ENCODE data around the gene CYP4A22. TPM values are rescaled to one million over a fixed set of nuclear protein-coding genes. Genes with fewer than 3 reads are reported as not detected.
A peak's percentile ranks its signal among the peaks of the same experiment; 100 is the strongest.
"Not testable (repeated sequence)": the region's sequence is repeated elsewhere in the genome, so short reads cannot be mapped to it uniquely, and the experiment has no call there.

Gene CYP4A22, protein sequence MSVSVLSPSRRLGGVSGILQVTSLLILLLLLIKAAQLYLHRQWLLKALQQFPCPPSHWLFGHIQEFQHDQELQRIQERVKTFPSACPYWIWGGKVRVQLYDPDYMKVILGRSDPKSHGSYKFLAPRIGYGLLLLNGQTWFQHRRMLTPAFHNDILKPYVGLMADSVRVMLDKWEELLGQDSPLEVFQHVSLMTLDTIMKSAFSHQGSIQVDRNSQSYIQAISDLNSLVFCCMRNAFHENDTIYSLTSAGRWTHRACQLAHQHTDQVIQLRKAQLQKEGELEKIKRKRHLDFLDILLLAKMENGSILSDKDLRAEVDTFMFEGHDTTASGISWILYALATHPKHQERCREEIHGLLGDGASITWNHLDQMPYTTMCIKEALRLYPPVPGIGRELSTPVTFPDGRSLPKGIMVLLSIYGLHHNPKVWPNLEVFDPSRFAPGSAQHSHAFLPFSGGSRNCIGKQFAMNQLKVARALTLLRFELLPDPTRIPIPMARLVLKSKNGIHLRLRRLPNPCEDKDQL
- total RNA-seq, result not detected

DNA sequence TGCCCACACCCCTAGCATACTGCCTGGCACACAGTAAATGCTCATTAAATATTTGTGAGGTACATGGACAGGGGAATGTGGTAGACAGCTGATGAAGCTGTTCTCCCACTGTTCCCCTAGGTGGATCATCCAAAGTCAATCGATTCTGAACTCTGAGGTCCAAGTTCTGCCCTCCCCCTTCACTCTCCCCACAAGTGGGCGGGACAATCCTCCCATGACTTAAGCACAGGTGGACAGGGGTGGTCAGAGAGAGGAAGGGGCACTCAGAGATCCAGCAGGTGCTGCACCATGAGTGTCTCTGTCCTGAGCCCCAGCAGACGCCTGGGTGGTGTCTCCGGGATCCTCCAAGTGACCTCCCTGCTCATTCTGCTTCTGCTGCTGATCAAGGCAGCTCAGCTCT, at the start of gene CYP4A22:
TSS of gene CYP4A22 (plus strand) at position 244 of the 400 bp plus-strand sequence. CDS start at position 289, 45 bp downstream.
- no peak within 1 kb of the TSS for H3K4me3 ChIP-seq (replicated peaks in 1 of 3)
- intact Hi-C loops (cut with DNase I), result no loop called here
- no peak within 1 kb of the TSS for H3K27ac ChIP-seq
- 57 to 95% methylated on average over 3 to 4 of the region's 4 CpGs for WGBS, 2 donors
- no peaks in the 10 kb centered on the region for H3K4me1 ChIP-seq
- no peak for DNase-seq
- H3K36me3 ChIP-seq, result no peaks in the 10 kb centered on the region
- no peaks in the 10 kb centered on the region for H3K9me3 ChIP-seq
- no peaks in the 10 kb centered on the region for H3K27me3 ChIP-seq
- no peak for TF ChIP-seq POLR2A (IDR thresholded peaks at IDR 0.05)
- TF ChIP-seq, protein P1, sequence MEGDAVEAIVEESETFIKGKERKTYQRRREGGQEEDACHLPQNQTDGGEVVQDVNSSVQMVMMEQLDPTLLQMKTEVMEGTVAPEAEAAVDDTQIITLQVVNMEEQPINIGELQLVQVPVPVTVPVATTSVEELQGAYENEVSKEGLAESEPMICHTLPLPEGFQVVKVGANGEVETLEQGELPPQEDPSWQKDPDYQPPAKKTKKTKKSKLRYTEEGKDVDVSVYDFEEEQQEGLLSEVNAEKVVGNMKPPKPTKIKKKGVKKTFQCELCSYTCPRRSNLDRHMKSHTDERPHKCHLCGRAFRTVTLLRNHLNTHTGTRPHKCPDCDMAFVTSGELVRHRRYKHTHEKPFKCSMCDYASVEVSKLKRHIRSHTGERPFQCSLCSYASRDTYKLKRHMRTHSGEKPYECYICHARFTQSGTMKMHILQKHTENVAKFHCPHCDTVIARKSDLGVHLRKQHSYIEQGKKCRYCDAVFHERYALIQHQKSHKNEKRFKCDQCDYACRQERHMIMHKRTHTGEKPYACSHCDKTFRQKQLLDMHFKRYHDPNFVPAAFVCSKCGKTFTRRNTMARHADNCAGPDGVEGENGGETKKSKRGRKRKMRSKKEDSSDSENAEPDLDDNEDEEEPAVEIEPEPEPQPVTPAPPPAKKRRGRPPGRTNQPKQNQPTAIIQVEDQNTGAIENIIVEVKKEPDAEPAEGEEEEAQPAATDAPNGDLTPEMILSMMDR (IDR thresholded peaks at IDR 0.05), result no peak

DNA sequence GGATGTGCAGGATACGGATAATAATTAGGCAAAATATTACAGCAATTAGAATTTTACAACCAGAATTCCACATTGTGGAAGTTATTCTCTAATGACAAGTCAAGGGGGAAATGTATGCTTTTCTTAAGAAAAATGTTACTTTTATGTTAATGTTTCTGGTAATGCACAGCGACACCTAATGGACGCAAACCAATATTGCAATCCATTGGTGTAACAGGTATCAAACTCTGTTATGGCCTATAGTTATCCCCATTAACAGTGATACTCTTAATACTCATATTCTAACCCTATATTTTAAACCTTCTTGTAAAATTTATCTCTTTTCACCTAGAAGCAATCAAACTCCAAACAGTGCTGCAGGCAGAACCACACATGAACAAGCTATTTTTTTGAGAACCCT, 47.9 kb upstream of the CYP4A22 start:
- peak; percentile 19 to 27 for DNase-seq
- TF ChIP-seq, protein P1 (IDR thresholded peaks at IDR 0.05), result peak in 4 of 6 experiments; percentile 34 to 52 (median 49)
- H3K36me3 ChIP-seq; H3K27ac ChIP-seq; H3K27me3 ChIP-seq; intact Hi-C loops (cut with DNase I); H3K9me3 ChIP-seq; H3K4me3 ChIP-seq (replicated peaks in 1 of 3); H3K4me1 ChIP-seq: not testable (repeated sequence)
- WGBS, 2 donors, result 2 to 6% methylated on average over 3 of the region's 3 CpGs

DNA sequence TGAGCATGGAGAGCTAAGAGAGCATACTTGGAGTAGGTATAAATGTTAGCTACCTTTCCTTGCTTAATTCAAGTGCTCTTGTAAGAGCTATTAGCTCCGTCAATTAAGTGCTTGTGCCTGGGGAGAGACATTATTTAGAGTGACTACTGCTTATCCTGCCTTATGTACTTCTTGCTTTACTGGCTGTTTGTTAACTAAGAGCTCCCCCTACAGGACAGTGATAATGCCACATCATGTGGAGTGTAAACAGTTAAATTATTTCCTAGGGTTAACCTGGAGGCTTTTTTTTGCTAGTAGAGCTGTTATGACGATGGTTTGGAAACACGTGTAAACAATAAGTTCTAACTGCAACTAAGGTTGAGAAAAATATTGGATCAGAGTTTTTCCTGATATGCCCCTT, 45.8 kb upstream of the CYP4A22 start:
- H3K27ac ChIP-seq; H3K4me3 ChIP-seq (replicated peaks in 1 of 3); DNase-seq; H3K36me3 ChIP-seq; intact Hi-C loops (cut with DNase I); H3K9me3 ChIP-seq; H3K27me3 ChIP-seq; H3K4me1 ChIP-seq: not testable (repeated sequence)
- WGBS, 2 donors, result 8 to 9% methylated on average over 3 of the region's 3 CpGs
- TF ChIP-seq, protein P1 (IDR thresholded peaks at IDR 0.05), result peak in 1 of 6 experiments; percentile 24

DNA sequence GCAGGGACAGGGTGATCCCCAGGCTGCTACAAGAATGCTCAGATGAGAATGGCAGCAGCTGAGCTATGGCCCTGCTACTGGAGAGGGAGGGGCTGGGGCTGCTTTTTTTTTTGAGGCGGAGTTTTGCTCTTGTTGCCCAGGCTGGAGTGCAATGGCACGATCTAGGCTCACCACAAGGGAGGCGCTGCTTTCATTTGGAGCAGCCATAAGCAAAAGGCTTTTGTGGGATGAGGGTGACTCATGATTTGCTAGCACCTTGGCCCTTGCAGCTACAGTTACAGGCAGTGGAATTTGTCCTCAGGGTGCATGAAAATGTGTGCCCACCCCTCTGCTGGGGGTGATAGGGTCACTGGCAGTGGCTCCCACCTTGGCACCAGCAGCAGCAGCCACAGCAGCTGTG, 32.4 kb upstream of the CYP4A22 start:
- Histone ChIP-seq H3K36me3 (no peaks in the 10 kb centered on the region), H3K4me3 (replicated peaks in 1 of 3) (no peak overlapping the region), H3K27me3 (no peaks in the 10 kb centered on the region), H3K4me1 (no peaks in the 10 kb centered on the region), H3K27ac (no peak overlapping the region), H3K9me3 (no peaks in the 10 kb centered on the region)
- intact Hi-C loops (cut with DNase I), result no loop called here
- no peak for TF ChIP-seq POLR2A (IDR thresholded peaks at IDR 0.05)
- TF ChIP-seq, protein P1 (IDR thresholded peaks at IDR 0.05), result no peak
- DNase-seq, result no peak
- WGBS, 2 donors, result 90 to 100% methylated on average over 2 to 3 of the region's 3 CpGs

DNA sequence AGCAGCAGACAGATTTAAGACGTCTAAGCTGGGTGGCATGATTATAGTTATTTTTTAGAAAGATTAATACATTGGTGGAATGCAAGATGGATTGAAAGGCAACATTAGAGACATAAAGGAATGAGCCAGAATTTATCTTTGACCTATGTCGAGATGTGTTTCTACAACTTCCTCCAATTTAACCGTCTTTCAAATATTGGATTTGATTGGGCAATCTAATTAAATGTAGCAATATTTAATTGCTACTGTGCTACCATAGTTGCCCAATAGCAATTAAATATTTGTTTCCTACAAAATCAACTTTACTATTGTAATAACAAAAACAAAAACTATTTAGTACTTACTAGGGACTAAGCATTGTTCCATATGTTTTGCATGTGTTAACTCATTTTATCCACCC, 30.4 kb upstream of the CYP4A22 start:
- DNase-seq, result no peak
- TF ChIP-seq, protein P1 (IDR thresholded peaks at IDR 0.05), result no peak
- TF ChIP-seq POLR2A (IDR thresholded peaks at IDR 0.05), result no peak

DNA sequence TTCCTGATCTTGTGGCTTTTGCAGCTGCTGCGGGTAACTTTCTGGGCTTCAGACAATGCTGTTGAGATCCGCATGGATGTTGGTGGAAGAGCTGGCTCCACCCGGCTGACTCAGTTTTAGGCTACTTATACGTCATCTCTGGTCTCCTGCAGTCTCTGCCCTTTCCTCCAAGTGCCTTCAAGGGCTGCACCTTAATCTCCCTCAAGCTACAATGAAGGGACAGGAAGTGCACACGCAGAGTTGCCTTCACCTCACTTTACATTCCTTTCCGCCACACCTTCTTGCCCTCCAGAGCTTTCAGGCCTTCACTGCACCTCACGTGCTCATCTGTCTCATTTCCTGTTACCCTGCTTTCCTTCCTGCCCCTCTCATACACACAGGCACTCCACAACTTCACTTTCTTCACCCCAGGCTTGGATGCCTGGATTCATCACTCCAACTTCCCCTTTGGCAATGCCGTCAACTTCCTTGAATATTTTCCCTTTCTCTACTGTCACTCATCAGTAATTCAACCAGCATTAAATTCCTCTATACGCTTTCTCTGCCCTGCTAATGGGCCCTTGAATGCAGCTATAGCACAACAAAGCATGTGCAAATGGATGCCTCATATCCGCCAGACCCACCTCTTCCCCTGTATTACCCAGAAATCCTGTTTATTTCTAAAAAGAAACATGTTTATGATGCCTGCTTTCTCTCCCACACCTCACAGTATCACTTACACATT, 29.2 kb upstream of the CYP4A22 start:
- H3K9me3 ChIP-seq; intact Hi-C loops (cut with DNase I); H3K27ac ChIP-seq; H3K4me1 ChIP-seq; H3K4me3 ChIP-seq (replicated peaks in 1 of 3); H3K27me3 ChIP-seq; H3K36me3 ChIP-seq: not testable (repeated sequence)
- DNase-seq, result peak; percentile 14 to 18
- 44 to 50% methylated on average over 8 to 10 of the region's 10 CpGs for WGBS, 2 donors

More for the DNA sequence above, 30.4 kb upstream of the CYP4A22 start:
- H3K4me3 ChIP-seq (replicated peaks in 1 of 3), result no peak overlapping the region
- WGBS, 2 donors, result 94 to 95% methylated on average over 3 of the region's 3 CpGs
- H3K4me1 ChIP-seq, result no peaks in the 10 kb centered on the region
- no peak overlapping the region for H3K27ac ChIP-seq
- no peaks in the 10 kb centered on the region for H3K9me3 ChIP-seq
- intact Hi-C loops (cut with DNase I), result no loop called here
- no peaks in the 10 kb centered on the region for H3K36me3 ChIP-seq
- H3K27me3 ChIP-seq, result no peaks in the 10 kb centered on the region

DNA sequence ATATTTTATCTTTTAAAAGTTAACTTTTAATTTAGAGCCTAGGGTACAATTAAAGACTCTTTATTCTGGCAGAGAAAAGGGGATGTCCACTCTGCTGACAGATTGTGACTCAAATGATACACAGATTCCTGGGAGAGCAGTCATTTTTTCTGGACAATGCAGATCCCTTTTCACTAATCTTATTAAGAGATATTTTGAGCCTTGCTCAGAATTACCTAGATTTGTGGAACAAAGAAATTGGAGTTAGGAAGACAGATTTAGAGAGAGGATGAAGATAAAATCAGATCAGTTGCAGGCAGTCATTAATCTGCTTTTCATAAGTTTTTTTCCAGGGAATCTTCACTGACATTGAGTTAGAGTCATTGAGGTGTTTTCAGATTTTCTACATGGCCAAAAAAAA, 27.8 kb upstream of the CYP4A22 start:
- H3K36me3 ChIP-seq; DNase-seq; intact Hi-C loops (cut with DNase I); H3K27me3 ChIP-seq; H3K4me3 ChIP-seq (replicated peaks in 1 of 3); H3K27ac ChIP-seq; H3K9me3 ChIP-seq; H3K4me1 ChIP-seq: not testable (repeated sequence)

All from thyroid gland (tissue), 4 donors.